ENCODE measurements around the gene TTLL10.
A peak's percentile ranks its signal among the peaks of the same experiment; 100 is the strongest.
"Not testable (repeated sequence)": the region's sequence is repeated elsewhere in the genome, so short reads cannot be mapped to it uniquely, and the experiment has no call there.

Gene TTLL10

GRCh38 chr1:1171546-1172340 is 1.9 kb upstream of the TTLL10 start:
- DNase-seq, result no peak

DNA sequence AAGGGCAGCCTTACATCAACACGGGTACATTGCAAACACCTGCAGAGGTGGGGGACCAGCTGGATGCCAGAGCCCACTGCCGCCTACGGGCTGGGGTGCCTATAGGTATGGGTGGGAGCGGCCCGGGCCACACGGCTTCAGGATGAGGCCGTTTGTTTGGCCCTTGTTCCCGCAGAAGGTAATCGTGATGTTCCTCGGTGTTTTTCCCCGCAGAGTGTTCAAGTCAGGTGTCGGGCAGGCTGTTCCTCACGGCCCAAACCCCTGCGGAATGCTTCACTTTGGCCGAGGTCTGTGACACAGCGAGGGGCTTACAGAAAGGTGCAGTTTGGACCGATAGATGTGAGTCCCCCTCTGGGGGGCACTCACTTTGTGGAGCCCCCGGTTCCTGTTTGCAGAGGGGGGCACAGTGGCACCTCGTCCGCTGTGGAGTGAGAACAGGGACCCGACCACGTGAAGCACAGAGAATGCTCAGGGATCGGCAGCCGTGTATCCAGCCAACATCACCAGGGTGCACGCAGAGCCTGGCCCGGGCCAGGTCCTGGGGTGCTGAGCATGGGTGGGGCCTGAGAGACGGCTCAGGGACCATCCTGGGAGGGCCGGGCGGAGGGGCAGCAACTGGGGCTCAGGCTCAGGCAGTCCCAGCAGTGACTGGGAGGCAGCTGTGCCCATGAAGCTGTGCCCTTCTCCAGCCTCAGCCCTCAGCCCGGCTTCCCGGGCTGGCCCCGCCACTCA is 453 bp upstream of the TTLL10 start:
- DNase-seq, result no peak

GRCh38 chr1:1175221-1176062 is 1.8 kb downstream of the TTLL10 start:
- DNase-seq, result no peak

- not testable (repeated sequence) for DNase-seq
These were observed 2.5 kb downstream of the TTLL10 start for GRCh38 chr1:1176063-1176761.

DNA sequence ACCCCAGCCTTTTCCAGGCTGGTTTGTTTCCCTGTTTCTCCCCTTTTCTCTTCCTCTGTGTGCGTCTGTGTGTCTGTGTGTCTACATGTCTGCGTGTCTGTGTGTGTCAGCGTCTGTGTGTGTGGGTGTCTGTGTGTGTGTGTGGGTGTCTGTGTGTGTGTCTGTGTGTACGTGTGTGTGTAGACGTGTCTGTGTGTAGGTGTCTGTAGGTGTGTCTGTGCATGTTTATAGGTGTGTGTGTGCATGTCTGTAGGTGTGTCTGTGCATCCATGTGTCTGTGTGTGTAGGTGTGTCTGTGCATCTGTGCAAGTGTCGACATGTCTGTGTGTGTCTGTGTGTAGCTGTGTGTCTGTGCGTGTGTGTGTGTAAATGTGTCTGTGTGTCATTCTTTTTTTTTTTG is 3.3 kb downstream of the TTLL10 start:
- no peak for DNase-seq

DNA sequence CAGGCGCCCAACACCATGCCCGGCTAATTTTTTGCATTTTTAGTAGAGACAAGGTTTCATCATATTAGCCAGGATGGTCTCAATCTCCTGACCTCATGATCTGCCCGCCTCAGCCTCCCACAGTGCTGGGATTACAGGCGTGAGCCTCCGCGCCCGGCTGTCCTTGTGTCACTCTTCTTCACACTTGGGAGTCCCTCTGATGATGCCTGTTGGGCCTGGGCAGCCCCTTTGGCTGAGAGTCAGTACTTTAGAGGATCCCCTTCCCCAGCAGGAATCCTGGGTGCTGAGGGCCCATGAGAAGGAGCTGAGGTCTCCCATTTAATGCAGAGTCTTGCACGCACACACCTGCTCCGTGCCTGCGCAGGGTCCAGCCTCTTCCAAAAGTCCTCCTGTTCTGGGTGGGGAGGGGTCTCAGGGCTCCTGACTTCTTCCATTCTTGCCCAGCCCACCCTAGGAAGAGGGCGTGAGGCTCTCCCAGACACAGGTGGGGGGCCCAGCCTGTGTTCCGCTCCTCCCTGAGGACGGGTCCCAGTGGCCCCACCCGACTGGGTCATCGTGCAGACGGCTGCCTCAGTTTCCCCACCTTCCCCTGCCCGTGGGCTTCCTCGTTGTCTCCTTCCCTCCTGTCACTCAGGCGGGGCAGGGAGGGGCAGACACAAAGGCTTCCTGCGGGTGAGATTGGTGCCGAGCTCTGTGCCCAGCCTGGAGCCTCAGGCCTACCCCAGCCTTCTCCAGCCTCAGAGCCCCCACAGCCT is 3.9 kb downstream of the TTLL10 start:
- no peak for DNase-seq

- no peak for DNase-seq
These were observed 5.2 kb downstream of the TTLL10 start for GRCh38 chr1:1178794-1179331.

DNA sequence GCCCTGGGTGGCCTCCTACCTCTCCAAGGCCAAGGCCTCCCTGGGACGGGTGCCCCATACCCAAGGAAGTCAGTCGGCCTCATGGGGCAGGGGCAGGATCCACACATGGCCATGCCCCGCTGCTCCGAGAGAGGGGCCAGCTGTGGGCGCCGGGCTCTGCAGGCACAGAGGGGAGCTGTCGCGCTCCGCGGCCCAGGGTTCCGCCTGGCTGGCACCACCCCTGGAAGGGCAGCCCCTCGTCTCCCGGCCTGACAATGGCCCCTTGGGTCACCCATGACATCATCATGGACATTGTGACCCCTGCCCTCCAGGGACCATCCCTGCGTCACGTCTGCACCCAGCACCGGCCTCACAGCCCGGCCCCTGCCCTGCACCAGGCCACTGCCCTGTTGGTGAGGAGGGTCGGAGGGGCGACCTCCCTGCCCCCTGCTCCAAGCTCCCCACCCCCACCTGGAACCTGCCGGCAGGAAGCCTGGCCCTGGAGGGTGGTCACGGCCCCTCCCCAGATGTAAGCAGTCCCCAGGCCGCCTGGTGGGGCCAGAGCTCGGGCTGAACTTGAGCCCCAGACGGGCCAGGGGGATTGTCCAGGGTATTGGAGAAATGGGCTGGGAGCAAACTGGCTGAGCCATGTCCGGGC is 5.8 kb downstream of the TTLL10 start:
- no peak for DNase-seq

- no peak for DNase-seq
These were observed 6.5 kb downstream of the TTLL10 start for GRCh38 chr1:1179983-1180861.

DNA sequence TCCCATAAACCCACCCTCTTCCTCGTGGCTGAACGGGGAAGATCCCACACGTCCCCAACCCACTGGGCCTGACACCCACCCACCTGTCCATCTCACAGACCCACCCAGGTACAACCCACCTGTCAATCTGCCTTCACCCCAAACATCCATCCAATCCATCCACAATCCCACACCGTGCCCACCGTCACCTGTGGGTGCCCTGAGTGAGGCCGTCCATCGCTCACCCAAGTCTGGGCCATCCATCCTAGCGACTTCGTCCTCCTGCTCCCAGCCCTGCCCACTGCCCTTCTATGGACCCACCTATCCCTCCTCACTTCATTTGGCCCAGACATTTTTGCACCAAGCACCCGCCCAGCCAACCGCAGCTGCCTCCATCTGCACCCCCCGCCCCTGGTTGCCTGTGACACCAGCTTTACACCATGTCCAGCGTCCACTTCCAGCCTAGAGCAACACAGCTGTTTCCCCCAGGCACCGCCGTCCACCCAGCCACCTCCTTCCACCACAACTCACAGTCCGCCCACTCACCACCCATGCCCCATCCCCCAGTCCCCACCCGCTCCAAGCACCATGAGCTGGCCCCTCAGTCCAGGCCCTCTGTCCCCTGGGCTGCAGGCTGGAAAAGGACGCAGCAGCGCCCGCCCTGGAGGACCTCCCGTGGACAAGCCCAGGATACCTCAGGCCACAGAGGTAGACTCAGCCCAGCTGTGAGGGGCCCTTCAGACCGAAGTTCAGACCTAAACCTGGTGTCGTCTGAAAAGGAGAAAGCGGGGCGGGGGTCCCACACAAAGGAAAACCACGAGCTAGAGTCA is 7.7 kb downstream of the TTLL10 start:
- DNase-seq, result no peak

DNA sequence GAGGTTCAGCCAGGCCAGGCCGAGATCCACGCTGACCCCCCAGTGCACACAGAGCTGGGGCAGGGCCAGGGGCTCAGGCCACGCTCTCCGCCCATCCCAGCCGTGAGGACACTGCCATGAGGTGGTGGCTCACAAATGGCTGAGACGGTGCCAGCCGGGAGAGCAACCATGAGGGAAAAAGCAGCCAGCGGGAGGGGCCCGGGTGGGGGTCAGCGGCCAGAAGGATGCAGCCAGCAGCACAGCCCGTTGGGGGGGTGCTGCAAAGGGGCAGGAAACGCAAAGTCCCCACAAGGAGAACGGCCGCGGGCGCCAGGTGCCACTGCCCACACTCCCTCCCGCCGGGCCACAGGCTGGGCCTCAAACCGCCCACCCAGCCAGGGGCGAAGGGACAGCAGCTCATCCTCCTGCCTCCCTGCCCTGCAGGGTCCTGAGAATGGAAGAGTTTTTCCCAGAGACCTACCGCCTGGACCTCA is 8.3 kb downstream of the TTLL10 start:
- DNase-seq, result no peak

GRCh38 chr1:1182491-1183220 is 9.0 kb downstream of the TTLL10 start:
- no peak for DNase-seq

GRCh38 chr1:1183221-1183747 is 9.6 kb downstream of the TTLL10 start:
- no peak for DNase-seq

DNA sequence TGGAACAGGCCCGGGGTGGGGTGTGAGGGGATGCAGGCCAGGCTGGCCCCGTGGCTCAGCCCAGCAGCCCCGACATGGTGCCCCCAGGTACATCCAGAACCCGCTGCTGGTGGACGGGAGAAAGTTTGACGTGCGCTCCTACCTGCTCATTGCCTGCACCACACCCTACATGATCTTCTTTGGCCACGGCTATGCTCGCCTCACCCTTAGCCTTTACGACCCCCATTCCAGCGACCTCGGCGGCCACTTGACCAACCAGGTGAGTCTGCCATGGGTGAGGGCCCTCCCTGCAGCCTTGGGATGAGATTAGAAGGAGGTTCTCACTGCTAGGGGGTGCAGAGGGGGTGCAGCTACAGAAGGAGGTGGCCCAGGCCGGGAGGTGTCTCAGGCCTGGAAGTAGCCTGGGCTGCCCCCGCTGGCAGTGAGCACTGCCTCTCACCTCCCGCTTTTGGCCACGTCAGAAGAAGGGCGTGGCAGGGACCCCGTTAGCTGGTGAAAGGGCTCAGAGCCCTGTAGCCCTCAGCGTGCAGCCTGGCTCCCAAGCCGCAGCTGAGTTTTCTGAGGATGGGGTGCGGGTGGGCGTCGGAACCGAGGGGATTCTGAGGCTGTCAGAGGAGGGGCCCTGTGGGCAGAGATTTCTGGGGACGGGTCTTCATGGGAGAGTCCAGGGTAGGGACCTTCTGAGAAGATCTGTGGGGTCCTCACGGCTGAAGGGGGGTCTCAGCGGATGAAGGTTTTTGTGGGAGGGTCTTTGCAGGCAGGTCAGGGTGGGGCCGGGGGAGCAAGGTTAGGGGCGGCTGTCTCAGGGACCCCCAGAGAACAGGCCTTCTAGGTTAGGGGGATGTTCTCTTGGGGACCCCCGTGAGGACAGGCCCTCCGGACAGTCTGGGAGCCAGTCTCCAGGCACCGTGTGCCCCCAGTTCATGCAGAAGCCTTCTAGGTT is 10.4 kb downstream of the TTLL10 start:
- no peak for DNase-seq

DNA sequence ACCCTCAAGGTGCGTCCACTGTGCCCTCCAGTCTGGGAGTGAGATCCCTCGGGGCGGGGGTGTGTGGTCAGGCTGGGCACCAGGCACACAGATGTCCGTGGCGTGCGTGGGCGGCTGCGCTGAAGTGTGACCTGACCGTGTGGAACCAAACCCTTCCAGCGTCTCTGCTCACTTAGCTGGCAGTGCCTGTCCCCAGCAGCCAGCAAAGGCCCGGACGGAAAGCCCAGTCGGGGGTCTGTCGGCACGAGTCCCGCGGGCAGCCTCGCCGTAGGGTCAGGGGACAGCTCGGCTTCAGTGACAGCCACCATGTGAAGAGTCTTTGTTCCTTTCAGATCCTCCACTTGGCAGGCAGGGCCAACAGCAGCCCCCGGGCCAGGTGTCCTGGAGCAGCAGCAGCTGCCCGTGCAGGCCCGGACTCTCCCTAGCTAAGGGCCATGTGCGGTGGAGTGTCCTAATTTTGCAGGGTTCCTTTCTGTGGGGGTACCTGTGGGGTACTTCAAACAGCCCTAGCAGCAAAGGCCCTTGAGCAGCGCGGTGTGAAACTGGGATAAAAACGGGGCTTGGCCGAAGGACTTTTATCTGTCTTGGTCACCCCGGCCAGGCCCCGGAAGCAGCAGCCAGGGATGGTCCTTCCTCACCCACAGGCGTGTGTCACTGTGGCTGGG is 11.6 kb downstream of the TTLL10 start:
- DNase-seq, result peak; percentile 17

GRCh38 chr1:1187938-1188337 is 14.3 kb downstream of the TTLL10 start:
- no peak for DNase-seq
